Nucleus accumbens (tissue), 56 donors: ENCODE data around the gene TNN.
A peak's percentile ranks its signal among the peaks of the same experiment; 100 is the strongest.

Experiments
- DNase-seq, 56 donors: peaks; one replicate each; lab custom pipeline; 2025; lab: John Stamatoyannopoulos, UW

The TNN gene

GRCh38 chr1:175137369-175137768 lies 69.7 kb downstream of the TNN start:
- DNase-seq = no peak

- DNase-seq = no peak
Observed at GRCh38 chr1:175138579-175138978, 70.9 kb downstream of the TNN start.

GRCh38 chr1:175145899-175146528 lies 78.4 kb downstream of the TNN start:
- no peak for DNase-seq

- peak in 26 of 56 donors; percentile 2 to 55 (median 20) for DNase-seq
Observed at GRCh38 chr1:175146529-175147213, 79.0 kb downstream of the TNN start.

GRCh38 chr1:175147569-175147968 lies 79.9 kb downstream of the TNN start:
- DNase-seq = no peak

- DNase-seq = no peak
Observed at GRCh38 chr1:175148068-175148467, 80.4 kb downstream of the TNN start.

GRCh38 chr1:175150596-175151319 lies 83.1 kb downstream of the TNN start:
- peak in 2 of 56 donors; percentile 9 to 16 for DNase-seq

- DNase-seq = peak in 39 of 56 donors; percentile 1 to 79 (median 26)
Observed at GRCh38 chr1:175152006-175152652, 84.5 kb downstream of the TNN start.

- DNase-seq = peak in 42 of 56 donors; percentile 2 to 74 (median 17)
Observed at GRCh38 chr1:175154629-175155472, 87.2 kb downstream of the TNN start.

- DNase-seq = no peak
Observed at GRCh38 chr1:175155473-175155856, 87.8 kb downstream of the TNN start.

GRCh38 chr1:175155936-175156335 lies 88.3 kb downstream of the TNN start:
- DNase-seq = no peak

GRCh38 chr1:175157200-175157599 lies 89.6 kb downstream of the TNN start:
- no peak for DNase-seq

GRCh38 chr1:175158170-175158591 lies 90.5 kb downstream of the TNN start:
- DNase-seq = peak in 3 of 56 donors; percentile 2 to 7 (median 6)

- no peak for DNase-seq
Observed at GRCh38 chr1:175162955-175163354, 95.3 kb downstream of the TNN start.

- DNase-seq = no peak
Observed at GRCh38 chr1:175163702-175164101, 96.1 kb downstream of the TNN start.

GRCh38 chr1:175164751-175165150 lies 97.1 kb downstream of the TNN start:
- DNase-seq = no peak

- DNase-seq = no peak
Observed at GRCh38 chr1:175166746-175167145, 99.1 kb downstream of the TNN start.

- no peak for DNase-seq
Observed at GRCh38 chr1:175167861-175168260, 100.2 kb downstream of the TNN start.

GRCh38 chr1:175168782-175169181 lies 101.1 kb downstream of the TNN start:
- no peak for DNase-seq
